ENCODE data around the gene CES4A.
"Not testable (repeated sequence)": the region's sequence is repeated elsewhere in the genome, so short reads cannot be mapped to it uniquely, and the experiment has no call there.

The CES4A gene

GRCh38 chr16:66955363-66956153, 32.8 kb upstream of the CES4A start:
- H3K79me2 ChIP-seq (ENCODE audit: control insufficient read depth, insufficient read depth, low read length, unreplicated experiment); H3K4me3 ChIP-seq (ENCODE audit: low read depth, low read length); H2AFZ ChIP-seq (ENCODE audit: low read length, unreplicated experiment); H3K27me3 ChIP-seq (ENCODE audit: insufficient read depth, low read length); H3K36me3 ChIP-seq (ENCODE audit: insufficient read depth, low read length); H3K27ac ChIP-seq (ENCODE audit: low read depth, low read length); H3K4me1 ChIP-seq (ENCODE audit: control insufficient read depth, insufficient read depth, low read length, unreplicated experiment): not testable (repeated sequence)

- H3K27me3 ChIP-seq (ENCODE audit: insufficient read depth, low read length); H3K36me3 ChIP-seq (ENCODE audit: insufficient read depth, low read length); H3K79me2 ChIP-seq (ENCODE audit: control insufficient read depth, insufficient read depth, low read length, unreplicated experiment); H2AFZ ChIP-seq (ENCODE audit: low read length, unreplicated experiment); H3K4me3 ChIP-seq (ENCODE audit: low read depth, low read length); H3K4me1 ChIP-seq (ENCODE audit: control insufficient read depth, insufficient read depth, low read length, unreplicated experiment); H3K27ac ChIP-seq (ENCODE audit: low read depth, low read length): not testable (repeated sequence)
These were observed 32.3 kb upstream of the CES4A start for GRCh38 chr16:66956154-66956457.

- no peak overlapping the region for H3K4me3 ChIP-seq (ENCODE audit: low read depth, low read length)
- H3K27me3 ChIP-seq (ENCODE audit: insufficient read depth, low read length), result peaks cover 3% of the 10 kb centered on the region; the same call in 1 of the 2 replicates
- no peaks in the 10 kb centered on the region for H3K4me1 ChIP-seq (ENCODE audit: control insufficient read depth, insufficient read depth, low read length, unreplicated experiment)
- H2AFZ ChIP-seq (ENCODE audit: low read length, unreplicated experiment), result no peak overlapping the region
- H3K27ac ChIP-seq (ENCODE audit: low read depth, low read length), result no peak overlapping the region
- no peaks in the 10 kb centered on the region for H3K79me2 ChIP-seq (ENCODE audit: control insufficient read depth, insufficient read depth, low read length, unreplicated experiment)
- H3K36me3 ChIP-seq (ENCODE audit: insufficient read depth, low read length), result no peaks in the 10 kb centered on the region
These were observed 29.3 kb upstream of the CES4A start for GRCh38 chr16:66958857-66959703.

GRCh38 chr16:66959704-66960161, 28.7 kb upstream of the CES4A start:
- no peak overlapping the region for H2AFZ ChIP-seq (ENCODE audit: low read length, unreplicated experiment)
- no peaks in the 10 kb centered on the region for H3K4me1 ChIP-seq (ENCODE audit: control insufficient read depth, insufficient read depth, low read length, unreplicated experiment)
- H3K27me3 ChIP-seq (ENCODE audit: insufficient read depth, low read length), result peaks cover 3% of the 10 kb centered on the region; the same call in 1 of the 2 replicates
- H3K36me3 ChIP-seq (ENCODE audit: insufficient read depth, low read length), result no peaks in the 10 kb centered on the region
- no peak overlapping the region for H3K27ac ChIP-seq (ENCODE audit: low read depth, low read length)
- no peaks in the 10 kb centered on the region for H3K79me2 ChIP-seq (ENCODE audit: control insufficient read depth, insufficient read depth, low read length, unreplicated experiment)
- H3K4me3 ChIP-seq (ENCODE audit: low read depth, low read length), result no peak overlapping the region

- H3K4me1 ChIP-seq (ENCODE audit: control insufficient read depth, insufficient read depth, low read length, unreplicated experiment), result no peaks in the 10 kb centered on the region
These were observed 28.1 kb upstream of the CES4A start for GRCh38 chr16:66960270-66960669.

GRCh38 chr16:66961065-66961744, 27.2 kb upstream of the CES4A start, which contains the start of gene CES3:
TSS of gene CES3 (plus strand) at chr16:66961266. CDS start at chr16:66961308, 42 bp downstream.
- Histone ChIP-seq H3K4me3 (ENCODE audit: low read depth, low read length) (no peak within 1 kb of the TSS), H3K27ac (ENCODE audit: low read depth, low read length) (no peak within 1 kb of the TSS), H3K79me2 (ENCODE audit: control insufficient read depth, insufficient read depth, low read length, unreplicated experiment) (no peaks in the 10 kb centered on the region), H3K27me3 (ENCODE audit: insufficient read depth, low read length) (peaks cover 3% of the 10 kb centered on the region; the same call in 1 of the 2 replicates), H3K4me1 (ENCODE audit: control insufficient read depth, insufficient read depth, low read length, unreplicated experiment) (no peaks in the 10 kb centered on the region), H3K36me3 (ENCODE audit: insufficient read depth, low read length) (no peaks in the 10 kb centered on the region), H2AFZ (ENCODE audit: low read length, unreplicated experiment) (no peak within 1 kb of the TSS)

More at GRCh38 chr16:66960270-66960669, 28.1 kb upstream of the CES4A start:
- Histone ChIP-seq H3K27ac (ENCODE audit: low read depth, low read length) (no peak overlapping the region), H3K27me3 (ENCODE audit: insufficient read depth, low read length) (peaks cover 3% of the 10 kb centered on the region; the same call in 1 of the 2 replicates), H3K36me3 (ENCODE audit: insufficient read depth, low read length) (no peaks in the 10 kb centered on the region), H2AFZ (ENCODE audit: low read length, unreplicated experiment) (no peak overlapping the region), H3K79me2 (ENCODE audit: control insufficient read depth, insufficient read depth, low read length, unreplicated experiment) (no peaks in the 10 kb centered on the region), H3K4me3 (ENCODE audit: low read depth, low read length) (no peak overlapping the region)

GRCh38 chr16:66961914-66962313, 26.5 kb upstream of the CES4A start:
- Histone ChIP-seq H3K36me3 (ENCODE audit: insufficient read depth, low read length) (no peaks in the 10 kb centered on the region), H3K4me3 (ENCODE audit: low read depth, low read length) (no peak overlapping the region), H3K4me1 (ENCODE audit: control insufficient read depth, insufficient read depth, low read length, unreplicated experiment) (no peaks in the 10 kb centered on the region), H3K27me3 (ENCODE audit: insufficient read depth, low read length) (peaks cover 3% of the 10 kb centered on the region; the same call in 1 of the 2 replicates), H3K27ac (ENCODE audit: low read depth, low read length) (no peak overlapping the region), H2AFZ (ENCODE audit: low read length, unreplicated experiment) (no peak overlapping the region), H3K79me2 (ENCODE audit: control insufficient read depth, insufficient read depth, low read length, unreplicated experiment) (no peaks in the 10 kb centered on the region)

DNA sequence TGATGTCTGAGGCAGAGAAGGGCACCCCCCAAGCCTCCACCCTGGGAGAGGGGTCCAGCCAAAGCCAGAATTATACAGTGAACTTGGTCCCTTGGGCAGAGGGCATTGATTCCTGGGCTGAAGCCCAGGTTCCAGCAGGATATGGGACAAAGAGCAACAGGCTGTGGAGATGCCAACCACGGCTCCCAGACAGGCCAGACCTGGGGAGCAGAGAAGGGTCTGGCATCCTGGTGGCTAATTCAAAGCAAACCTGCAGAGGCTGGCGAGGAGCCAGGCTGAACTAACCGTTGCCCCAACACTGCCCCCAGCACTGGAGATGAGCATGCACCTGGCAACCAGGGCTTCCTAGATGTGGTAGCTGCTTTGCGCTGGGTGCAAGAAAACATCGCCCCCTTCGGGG, 24.3 kb upstream of the CES4A start:
- Histone ChIP-seq H3K4me1 (ENCODE audit: control insufficient read depth, insufficient read depth, low read length, unreplicated experiment) (no peaks in the 10 kb centered on the region), H2AFZ (ENCODE audit: low read length, unreplicated experiment) (no peak overlapping the region), H3K36me3 (ENCODE audit: insufficient read depth, low read length) (no peaks in the 10 kb centered on the region), H3K27me3 (ENCODE audit: insufficient read depth, low read length) (no peaks in the 10 kb centered on the region), H3K27ac (ENCODE audit: low read depth, low read length) (no peak overlapping the region), H3K4me3 (ENCODE audit: low read depth, low read length) (no peak overlapping the region), H3K79me2 (ENCODE audit: control insufficient read depth, insufficient read depth, low read length, unreplicated experiment) (no peaks in the 10 kb centered on the region)

- H3K4me1 ChIP-seq (ENCODE audit: control insufficient read depth, insufficient read depth, low read length, unreplicated experiment), result peaks cover 4% of the 10 kb centered on the region
- no peak overlapping the region for H3K27ac ChIP-seq (ENCODE audit: low read depth, low read length)
- no peak overlapping the region for H2AFZ ChIP-seq (ENCODE audit: low read length, unreplicated experiment)
- no peaks in the 10 kb centered on the region for H3K36me3 ChIP-seq (ENCODE audit: insufficient read depth, low read length)
- H3K4me3 ChIP-seq (ENCODE audit: low read depth, low read length), result no peak overlapping the region
- no peaks in the 10 kb centered on the region for H3K27me3 ChIP-seq (ENCODE audit: insufficient read depth, low read length)
- no peaks in the 10 kb centered on the region for H3K79me2 ChIP-seq (ENCODE audit: control insufficient read depth, insufficient read depth, low read length, unreplicated experiment)
These were observed 19.5 kb upstream of the CES4A start for GRCh38 chr16:66968847-66969246.

- Histone ChIP-seq H3K27me3 (ENCODE audit: insufficient read depth, low read length) (no peaks in the 10 kb centered on the region), H3K27ac (ENCODE audit: low read depth, low read length) (no peak overlapping the region), H3K4me3 (ENCODE audit: low read depth, low read length) (no peak overlapping the region)
These were observed 17.3 kb upstream of the CES4A start for GRCh38 chr16:66970775-66971720.

More at GRCh38 chr16:66970775-66971720, 17.3 kb upstream of the CES4A start:
- H3K4me1 ChIP-seq (ENCODE audit: control insufficient read depth, insufficient read depth, low read length, unreplicated experiment), result peaks cover 4% of the 10 kb centered on the region
- no peaks in the 10 kb centered on the region for H3K79me2 ChIP-seq (ENCODE audit: control insufficient read depth, insufficient read depth, low read length, unreplicated experiment)
- H3K36me3 ChIP-seq (ENCODE audit: insufficient read depth, low read length), result no peaks in the 10 kb centered on the region
- H2AFZ ChIP-seq (ENCODE audit: low read length, unreplicated experiment), result no peak overlapping the region

Measured in ACC112 (cell line).